HepG2 (cell line): ENCODE results near the gene OS9. TPM values are rescaled to one million over a fixed set of nuclear protein-coding genes. Genes with fewer than 3 reads are reported as not detected.

ENCODE experiments used
- AGO2 ChIP-seq: fragments of 200-400 bp; formaldehyde crosslinking; optimal IDR thresholded peaks from 2 replicates; pipeline ENCODE3; 2017; ENCODE audit warnings: mild to moderate bottlenecking, low read depth, low read length, moderate library complexity
- ARID3A ChIP-seq: IDR thresholded peaks from 2 replicates; pipeline ENCODE4 v1.6.1; 2012; ENCODE audit warnings: low read depth, low read length, improper control_type of control experiment
- CREB3 ChIP-seq: sonication (generic); formaldehyde crosslinking; IDR thresholded peaks from 2 replicates; pipeline ENCODE4 v1.5.0; 2020; ENCODE audit warnings: missing genetic modification reagents
- GATA4 ChIP-seq: sonication (generic); IDR thresholded peaks from 2 replicates; pipeline ENCODE4 v1.6.1; 2016; ENCODE audit warnings: antibody characterized with exemption, low read depth, borderline replicate concordance
- GATAD2A ChIP-seq: IDR thresholded peaks from 2 replicates; pipeline ENCODE4 v1.6.1; 2016
- IRX3 ChIP-seq: sonication (generic); formaldehyde crosslinking; IDR thresholded peaks from 2 replicates; pipeline ENCODE4 v1.8.1; 2023; ENCODE audit warnings: mild to moderate bottlenecking, low read depth, missing genetic modification reagents, borderline replicate concordance
- MAZ ChIP-seq, 2 experiments: sonication (generic) in 1 of 2; formaldehyde crosslinking in 1 of 2; IDR thresholded peaks; 2 replicates each; pipeline versions ENCODE4 v1.5.0 to v1.6.1; 2012 to 2020; ENCODE audit warnings: low read depth in 2 of 2, mild to moderate bottlenecking in 2 of 2, borderline replicate concordance in 1 of 2, improper control_type of control experiment in 1 of 2, low read length in 1 of 2, missing genetic modification reagents in 1 of 2, moderate library complexity in 1 of 2
- NAIF1 ChIP-seq: sonication (generic); formaldehyde crosslinking; IDR thresholded peaks from 2 replicates; pipeline ENCODE4 v1.5.0; 2020; ENCODE audit warnings: mild to moderate bottlenecking, missing genetic modification reagents, borderline replicate concordance
- NCOR1 ChIP-seq: fragments of 200-600 bp; sonication (generic); IDR thresholded peaks from 2 replicates; pipeline ENCODE4 v1.7.0; 2017; ENCODE audit warnings: antibody characterized with exemption, low read length, borderline replicate concordance
- SAFB2 ChIP-seq: sonication (generic); formaldehyde crosslinking; IDR thresholded peaks from 2 replicates; pipeline ENCODE4 v1.5.1; 2020; ENCODE audit warnings: missing genetic modification reagents, low read depth, mild to moderate bottlenecking, borderline replicate concordance
- SOX6 ChIP-seq, 2 experiments: fragments of 450-650 bp in 1 of 2; sonication (generic) in 1 of 2; formaldehyde crosslinking in 1 of 2; IDR thresholded peaks; 2 replicates each; pipeline versions ENCODE4 v1.4.0 to v1.6.1; 2017 to 2020; ENCODE audit warnings: antibody characterized with exemption in 1 of 2, mild to moderate bottlenecking in 1 of 2, missing genetic modification reagents in 1 of 2
- SRSF9 ChIP-seq: fragments of 200-400 bp; formaldehyde crosslinking; IDR thresholded peaks from 2 replicates; pipeline ENCODE4 v1.6.1; 2018; ENCODE audit warnings: borderline replicate concordance, mild to moderate bottlenecking, low read depth, low read length; ENCODE audit not compliant: insufficient read depth, poor library complexity, severe bottlenecking
- TRAFD1 ChIP-seq: sonication (generic); formaldehyde crosslinking; IDR thresholded peaks from 2 replicates; pipeline ENCODE4 v1.5.1; 2020; ENCODE audit warnings: missing genetic modification reagents, mild to moderate bottlenecking, borderline replicate concordance
- ZNF382 ChIP-seq: sonication (generic); formaldehyde crosslinking; IDR thresholded peaks from 2 replicates; pipeline ENCODE4 v1.5.0; 2020; ENCODE audit warnings: missing genetic modification reagents, mild to moderate bottlenecking, borderline replicate concordance
- ZNF501 ChIP-seq: sonication (generic); formaldehyde crosslinking; IDR thresholded peaks from 2 replicates; pipeline ENCODE4 v1.5.1; 2020; ENCODE audit warnings: mild to moderate bottlenecking, moderate library complexity, missing genetic modification reagents
- ZNF576 ChIP-seq: sonication (generic); formaldehyde crosslinking; IDR thresholded peaks from 2 replicates; pipeline ENCODE4 v1.4.0; 2020; ENCODE audit warnings: mild to moderate bottlenecking, missing genetic modification reagents
- ZNF644 ChIP-seq: IDR thresholded peaks from 2 replicates; pipeline ENCODE4 v1.6.1; 2016; ENCODE audit warnings: low read depth
- ZNF792 ChIP-seq: IDR thresholded peaks from 2 replicates; pipeline ENCODE4 v1.6.1; 2016
- ZSCAN22 ChIP-seq: sonication (generic); formaldehyde crosslinking; IDR thresholded peaks from 2 replicates; pipeline ENCODE4 v1.4.0; 2020; ENCODE audit warnings: mild to moderate bottlenecking, missing genetic modification reagents
- ZSCAN9 ChIP-seq: IDR thresholded peaks from 2 replicates; pipeline ENCODE4 v1.6.1; 2016; ENCODE audit warnings: borderline replicate concordance
- polyA plus RNA-seq, 8 experiments: library from polyadenylated mRNA; depleted of rRNA in 3 of 8; stranded (reverse) in 7 of 8; unstranded in 1 of 8; fragments of >200 nt; fragmentation: Illumina TruSeq in 4 of 8; extraction: Trizol in 4 of 8; gene quantifications; 2 replicates each; pipeline versions ENCODE4 v1.2.1 to v1.2.3, GENCODE V29; 2011 to 2016; ENCODE audit warnings: low read depth in 4 of 8, missing spikeins in 1 of 8, mixed read lengths in 1 of 8; ENCODE audit not compliant: insufficient read depth in 1 of 8
- total RNA-seq, 5 experiments: library from RNA; depleted of rRNA; stranded (reverse); fragments of >200 nt; fragmentation: Illumina TruSeq; extraction: Trizol; gene quantifications; 2 replicates each; pipeline ENCODE4 v1.2.3, GENCODE V29; 2016; ENCODE audit warnings: low read depth in 1 of 5
- TF ChIP-seq, protein P1 (sequence below): sonication (generic); formaldehyde crosslinking; IDR thresholded peaks from 2 replicates; pipeline ENCODE4 v1.4.0; 2020; ENCODE audit warnings: missing genetic modification reagents

OS9 gene
- total and polyA plus RNA-seq, 2 of the 13 experiments (the other 11 are each of a cell fraction or from before 2014, with no cell fraction given), result 156 to 206 TPM

- no peak for TF ChIP-seq NCOR1
- TF ChIP-seq SOX6 (IDR thresholded peaks at IDR 0.05), result no peak
- 0 out of 2 replicates have a peak, but pooled peaks have one; percentile 41 for TF ChIP-seq SOX6 (CRISPR knock-in tag; IDR thresholded peaks at IDR 0.05)
- TF ChIP-seq ZNF644 (CRISPR knock-in tag), result no peak
- no peak for TF ChIP-seq GATAD2A (CRISPR knock-in tag)
- no peak for TF ChIP-seq MAZ (IDR thresholded peaks at IDR 0.05; ENCODE audit: borderline replicate concordance, low read depth, low read length)
- no peak; the same call in 1 of the 2 replicates for TF ChIP-seq MAZ (CRISPR knock-in tag; IDR thresholded peaks at IDR 0.05; ENCODE audit: low read depth)
- TF ChIP-seq CREB3, result no peak
- TF ChIP-seq TRAFD1 (CRISPR knock-in tag), result no peak
- TF ChIP-seq SRSF9, result no peak
- peak; percentile 86; the same call in 1 of the 2 replicates for TF ChIP-seq NAIF1
- TF ChIP-seq ZNF576, result no peak; the same call in 1 of the 2 replicates
- no peak for TF ChIP-seq AGO2
- TF ChIP-seq ZSCAN9 (CRISPR knock-in tag), result peak; percentile 19; the same call in 1 of the 2 replicates
- no peak; the same call in 1 of the 2 replicates for TF ChIP-seq IRX3 (CRISPR knock-in tag)
- no peak; the same call in 1 of the 2 replicates for TF ChIP-seq ZNF501 (CRISPR knock-in tag)
- TF ChIP-seq ZSCAN22 (CRISPR knock-in tag), result no peak
- TF ChIP-seq ZNF382 (CRISPR knock-in tag), result no peak
- TF ChIP-seq ARID3A, result no peak
- no peak for TF ChIP-seq SAFB2 (CRISPR knock-in tag)
- TF ChIP-seq, protein P1, sequence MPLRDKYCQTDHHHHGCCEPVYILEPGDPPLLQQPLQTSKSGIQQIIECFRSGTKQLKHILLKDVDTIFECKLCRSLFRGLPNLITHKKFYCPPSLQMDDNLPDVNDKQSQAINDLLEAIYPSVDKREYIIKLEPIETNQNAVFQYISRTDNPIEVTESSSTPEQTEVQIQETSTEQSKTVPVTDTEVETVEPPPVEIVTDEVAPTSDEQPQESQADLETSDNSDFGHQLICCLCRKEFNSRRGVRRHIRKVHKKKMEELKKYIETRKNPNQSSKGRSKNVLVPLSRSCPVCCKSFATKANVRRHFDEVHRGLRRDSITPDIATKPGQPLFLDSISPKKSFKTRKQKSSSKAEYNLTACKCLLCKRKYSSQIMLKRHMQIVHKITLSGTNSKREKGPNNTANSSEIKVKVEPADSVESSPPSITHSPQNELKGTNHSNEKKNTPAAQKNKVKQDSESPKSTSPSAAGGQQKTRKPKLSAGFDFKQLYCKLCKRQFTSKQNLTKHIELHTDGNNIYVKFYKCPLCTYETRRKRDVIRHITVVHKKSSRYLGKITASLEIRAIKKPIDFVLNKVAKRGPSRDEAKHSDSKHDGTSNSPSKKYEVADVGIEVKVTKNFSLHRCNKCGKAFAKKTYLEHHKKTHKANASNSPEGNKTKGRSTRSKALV (CRISPR knock-in tag), result peak; percentile 86; the same call in 1 of the 2 replicates
- TF ChIP-seq GATA4, result no peak
- no peak for TF ChIP-seq ZNF792 (CRISPR knock-in tag)
These were observed 71.2 kb downstream of the OS9 start (continued) for GRCh38 chr12:57765003-57765697.
